NCI-H446 (cell line): Measurements from ENCODE around the gene C5AR2.
"Not testable (repeated sequence)": the region's sequence is repeated elsewhere in the genome, so short reads cannot be mapped to it uniquely, and the experiment has no call there.

Experiments
- DNase-seq, 2 experiments: peaks; one replicate each; lab custom pipeline; 2025; lab: John Stamatoyannopoulos, UW

Gene C5AR2

GRCh38 chr19:47323872-47324271 is 8.1 kb upstream of the C5AR2 start:
- no peak for DNase-seq

- no peak for DNase-seq
Observed at GRCh38 chr19:47324502-47324901, 7.5 kb upstream of the C5AR2 start.

GRCh38 chr19:47330466-47330869 is 1.5 kb upstream of the C5AR2 start:
- DNase-seq = no peak

- no peak for DNase-seq
Observed at GRCh38 chr19:47331490-47331889, 485 bp upstream of the C5AR2 start.

GRCh38 chr19:47336765-47337718 is 5.1 kb downstream of the C5AR2 start:
- peak in 1 of 2 experiments; percentile 10 for DNase-seq

- DNase-seq = no peak
Observed at GRCh38 chr19:47339196-47339880, 7.4 kb downstream of the C5AR2 start.

GRCh38 chr19:47340477-47341208 is 8.7 kb downstream of the C5AR2 start:
- no peak for DNase-seq

- no peak for DNase-seq
Observed at GRCh38 chr19:47341734-47342133, 9.8 kb downstream of the C5AR2 start.

- DNase-seq = no peak
Observed at GRCh38 chr19:47343194-47343802, 11.3 kb downstream of the C5AR2 start.

- DNase-seq = no peak
Observed at GRCh38 chr19:47344425-47344824, 12.4 kb downstream of the C5AR2 start.

- not testable (repeated sequence) for DNase-seq
Observed at GRCh38 chr19:47346024-47346423, 14.0 kb downstream of the C5AR2 start.

- peak; percentile 96 to 100 for DNase-seq
Observed at GRCh38 chr19:47348819-47349795, 17.1 kb downstream of the C5AR2 start, which contains the start of gene DHX34. Gene DHX34 (plus strand): TSS chr19:47349315. CDS start chr19:47353031, 3,716 bp downstream.

GRCh38 chr19:47350630-47351029 is 18.7 kb downstream of the C5AR2 start:
- DNase-seq = no peak

GRCh38 chr19:47351548-47351947 is 19.6 kb downstream of the C5AR2 start:
- DNase-seq = peak; percentile 39 to 70

GRCh38 chr19:47352095-47352494 is 20.1 kb downstream of the C5AR2 start:
- no peak for DNase-seq

- DNase-seq = no peak
Observed at GRCh38 chr19:47353307-47353712, 21.3 kb downstream of the C5AR2 start.

- DNase-seq = no peak
Observed at GRCh38 chr19:47356900-47357299, 24.9 kb downstream of the C5AR2 start.

- DNase-seq = no peak
Observed at GRCh38 chr19:47357788-47358680, 26.1 kb downstream of the C5AR2 start.

GRCh38 chr19:47358936-47359335 is 27.0 kb downstream of the C5AR2 start:
- no peak for DNase-seq

GRCh38 chr19:47362321-47362720 is 30.3 kb downstream of the C5AR2 start:
- no peak for DNase-seq
